ENCODE data around the gene P3H2. TPM values are rescaled to one million over a fixed set of nuclear protein-coding genes. Genes with fewer than 3 reads are reported as not detected.
A peak's percentile ranks its signal among the peaks of the same experiment; 100 is the strongest.

Gene P3H2
- total RNA-seq, 1 experiment from 2014 or later, result 82.2 TPM

DNA sequence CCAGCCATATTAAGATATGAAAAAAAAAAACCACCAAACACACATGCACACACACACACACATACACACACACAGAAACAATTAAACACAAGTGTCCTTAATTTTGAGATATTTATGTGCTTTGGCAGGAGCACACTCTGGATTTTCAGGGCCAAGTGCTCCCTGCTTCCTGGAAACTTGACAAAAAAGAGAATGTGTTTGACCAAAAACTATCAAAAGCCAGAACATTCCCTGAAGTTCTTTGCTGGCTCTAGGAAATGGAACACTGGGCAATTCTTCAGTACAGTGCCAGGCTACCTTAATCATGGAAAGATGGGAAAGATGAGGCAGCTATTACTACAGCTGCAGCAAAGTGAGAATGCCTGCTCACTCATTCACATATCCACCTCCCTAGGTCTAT, 44.6 kb downstream of the P3H2 start:
- peaks cover 27% of the 10 kb centered on the region for H3K4me1 ChIP-seq (ENCODE audit: control insufficient read depth, insufficient read depth, low read length)
- no peaks in the 10 kb centered on the region for H3K27me3 ChIP-seq (ENCODE audit: control insufficient read depth, insufficient read depth, low read length)
- no peaks in the 10 kb centered on the region for H3K36me3 ChIP-seq (ENCODE audit: control insufficient read depth, insufficient read depth, low read length)
- TF ChIP-seq TCF7L2 (IDR thresholded peaks at IDR 0.05; ENCODE audit: low read depth, low read length), result no peak
- TF ChIP-seq SIN3A (IDR thresholded peaks at IDR 0.05; ENCODE audit: borderline replicate concordance, insufficient read depth, low read depth, low read length), result no peak
- TF ChIP-seq CTCF (IDR thresholded peaks at IDR 0.05), result no peak
- no peak for TF ChIP-seq POLR2AphosphoS5 (IDR thresholded peaks at IDR 0.05; ENCODE audit: low read depth, low read length)
- TF ChIP-seq, protein P1, sequence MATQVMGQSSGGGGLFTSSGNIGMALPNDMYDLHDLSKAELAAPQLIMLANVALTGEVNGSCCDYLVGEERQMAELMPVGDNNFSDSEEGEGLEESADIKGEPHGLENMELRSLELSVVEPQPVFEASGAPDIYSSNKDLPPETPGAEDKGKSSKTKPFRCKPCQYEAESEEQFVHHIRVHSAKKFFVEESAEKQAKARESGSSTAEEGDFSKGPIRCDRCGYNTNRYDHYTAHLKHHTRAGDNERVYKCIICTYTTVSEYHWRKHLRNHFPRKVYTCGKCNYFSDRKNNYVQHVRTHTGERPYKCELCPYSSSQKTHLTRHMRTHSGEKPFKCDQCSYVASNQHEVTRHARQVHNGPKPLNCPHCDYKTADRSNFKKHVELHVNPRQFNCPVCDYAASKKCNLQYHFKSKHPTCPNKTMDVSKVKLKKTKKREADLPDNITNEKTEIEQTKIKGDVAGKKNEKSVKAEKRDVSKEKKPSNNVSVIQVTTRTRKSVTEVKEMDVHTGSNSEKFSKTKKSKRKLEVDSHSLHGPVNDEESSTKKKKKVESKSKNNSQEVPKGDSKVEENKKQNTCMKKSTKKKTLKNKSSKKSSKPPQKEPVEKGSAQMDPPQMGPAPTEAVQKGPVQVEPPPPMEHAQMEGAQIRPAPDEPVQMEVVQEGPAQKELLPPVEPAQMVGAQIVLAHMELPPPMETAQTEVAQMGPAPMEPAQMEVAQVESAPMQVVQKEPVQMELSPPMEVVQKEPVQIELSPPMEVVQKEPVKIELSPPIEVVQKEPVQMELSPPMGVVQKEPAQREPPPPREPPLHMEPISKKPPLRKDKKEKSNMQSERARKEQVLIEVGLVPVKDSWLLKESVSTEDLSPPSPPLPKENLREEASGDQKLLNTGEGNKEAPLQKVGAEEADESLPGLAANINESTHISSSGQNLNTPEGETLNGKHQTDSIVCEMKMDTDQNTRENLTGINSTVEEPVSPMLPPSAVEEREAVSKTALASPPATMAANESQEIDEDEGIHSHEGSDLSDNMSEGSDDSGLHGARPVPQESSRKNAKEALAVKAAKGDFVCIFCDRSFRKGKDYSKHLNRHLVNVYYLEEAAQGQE (IDR thresholded peaks at IDR 0.05; ENCODE audit: insufficient read depth in 1 of 2, low read depth in 2 of 2, low read length in 1 of 2), result no peak
- intact Hi-C loops (cut with micrococcal nuclease; ENCODE audit: unreplicated experiment) (no loop called here), in situ Hi-C loops (cut with HindIII; ENCODE audit: low pct_unique_long_range_greater_than_20kb, low sequenced_read_pairs) (loop anchor here (25.0 kb wide), 1 partner anchor 114 kb away; no protein-coding TSS in a partner anchor)
- no peaks in the 10 kb centered on the region for H3K9me3 ChIP-seq (ENCODE audit: control insufficient read depth, insufficient read depth, low read depth, low read length)
- BruUV-seq (replicated peaks), result no TSS peak
- H3K4me3 ChIP-seq (ENCODE audit: low read depth in 2 of 2, low read length in 2 of 2), result no peak overlapping the region
- CTCF ChIA-PET, result no interaction called here
- ATAC-seq (peak; percentile 30), DNase-seq (ENCODE audit: low read depth, low spot score) (no peak)
- POLR2A ChIA-PET, result no interaction called here
- H3K27ac ChIP-seq (ENCODE audit: low read length), result peak overlapping the region; percentile 69

DNA sequence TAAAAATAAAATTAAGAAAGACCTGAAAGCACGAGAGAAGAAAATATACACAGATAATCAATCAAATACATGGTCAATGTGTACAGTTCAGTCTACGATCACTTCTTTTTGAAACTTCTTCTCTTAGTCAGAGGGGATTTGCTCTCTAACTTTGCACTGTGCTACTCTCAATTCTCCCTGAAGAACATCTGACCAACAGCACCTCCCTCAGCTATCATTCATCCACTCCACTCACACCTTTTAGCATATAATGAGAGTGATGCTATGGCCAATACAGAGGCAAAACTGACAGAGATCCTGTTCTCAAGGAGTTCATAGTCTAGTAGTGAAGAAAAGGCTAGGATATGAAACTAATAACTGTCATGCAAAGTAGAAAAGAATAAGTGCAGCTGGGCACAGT, 45.9 kb downstream of the P3H2 start:
- in situ Hi-C loops (cut with HindIII; ENCODE audit: low pct_unique_long_range_greater_than_20kb, low sequenced_read_pairs), result loop anchor here (25.0 kb wide), 1 partner anchor 113 kb away; no protein-coding TSS in a partner anchor
- no peak overlapping the region; the same call in 1 of the 2 replicates for H3K27ac ChIP-seq (ENCODE audit: low read length)

More for the DNA sequence above, 45.9 kb downstream of the P3H2 start:
- TF ChIP-seq, protein P1 (IDR thresholded peaks at IDR 0.05; ENCODE audit: insufficient read depth in 1 of 2, low read depth in 2 of 2, low read length in 1 of 2), result no peak
- TF ChIP-seq POLR2AphosphoS5 (IDR thresholded peaks at IDR 0.05; ENCODE audit: low read depth, low read length), result no peak
- no peak for TF ChIP-seq TCF7L2 (IDR thresholded peaks at IDR 0.05; ENCODE audit: low read depth, low read length)
- DNase-seq (ENCODE audit: low read depth, low spot score) (no peak), ATAC-seq (no peak)
- POLR2A ChIA-PET, result no interaction called here
- no TSS peak for BruUV-seq (replicated peaks)
- CTCF ChIA-PET, result no interaction called here
- H3K27me3 ChIP-seq (ENCODE audit: control insufficient read depth, insufficient read depth, low read length), result no peaks in the 10 kb centered on the region
- peaks cover 40% of the 10 kb centered on the region for H3K4me1 ChIP-seq (ENCODE audit: control insufficient read depth, insufficient read depth, low read length)
- H3K4me3 ChIP-seq (ENCODE audit: low read depth in 2 of 2, low read length in 2 of 2), result no peak overlapping the region
- intact Hi-C loops (cut with micrococcal nuclease; ENCODE audit: unreplicated experiment), result no loop called here
- H3K9me3 ChIP-seq (ENCODE audit: control insufficient read depth, insufficient read depth, low read depth, low read length), result no peaks in the 10 kb centered on the region
- no peaks in the 10 kb centered on the region for H3K36me3 ChIP-seq (ENCODE audit: control insufficient read depth, insufficient read depth, low read length)

Data from Panc1 (cell line).